Measurements from ENCODE around the gene CBLIF.

GRCh38 chr11:59782080-59782479 lies 63.2 kb downstream of the CBLIF start:
- TF ChIP-seq CTCF (IDR thresholded peaks at IDR 0.05) (no peak), REST (IDR thresholded peaks at IDR 0.05; ENCODE audit: insufficient read depth in 1 of 2, low read depth in 2 of 2, low read length in 1 of 2) (no peak)
